K562 (cell line): Measurements from ENCODE around the gene KLHL29. TPM values are rescaled to one million over a fixed set of nuclear protein-coding genes. Genes with fewer than 3 reads are reported as not detected.

Source experiments
- ATAC-seq: fragments of 200-7000 bp; cut with Tn5 transposase; 3 replicates; pipeline ENCODE4 v1.9.1; 2020; ENCODE audit warnings: moderate library complexity
- BruUV-seq: library from RNA; stranded (reverse); fragments of 400-500 nt; replicated peaks from 2 replicates; lab custom pipeline; 2021; lab: Mats Ljungman, UMichigan
- CTCF ChIA-PET: fragments of 300-600 bp; formaldehyde crosslinking; extraction: SDS; loops from one replicate; lab custom pipeline; 2021; ENCODE audit warnings: low intra/inter-chr PET ratio; lab: Yijun Ruan, JAX
- POLR2A ChIA-PET: fragments of 300-600, 350-650 bp; sonication (Branson Sonifier 250); formaldehyde crosslinking; extraction: SDS; loops from one replicate; lab custom pipeline; 2021; ENCODE audit warnings: antibody characterized with exemption, inconsistent platforms; lab: Yijun Ruan, JAX
- DNase-seq, 4 experiments: peaks; one replicate each; pipeline versions ENCODE4 v3.0.0 to v3.0.0-alpha.2; 2011 to 2018; ENCODE audit warnings: low spot score in 3 of 4, mixed read lengths in 3 of 4; ENCODE audit errors: extremely low read depth in 1 of 4
- FAIRE-seq: peaks from 2 replicates; lab custom pipeline; 2011; peaks lifted over from hg19 to GRCh38; lab: Jason Lieb, UNC
- H2AFZ ChIP-seq: 2 replicates; pipeline ENCODE4 v1.6.0; 2011; ENCODE audit warnings: low read depth, low read length, control low read depth, inconsistent platforms
- H3K27ac ChIP-seq: fragments of 200-600 bp; 3 replicates; pipeline ENCODE4 v1.8.0; 2011; ENCODE audit warnings: low read depth, mild to moderate bottlenecking, control low read depth, inconsistent platforms, low read length, moderate library complexity, mixed read lengths; ENCODE audit errors: extremely low read depth
- H3K27me3 ChIP-seq, 2 experiments: fragments of 300-600 bp in 1 of 2; 2 replicates in 1 of 2; 3 replicates in 1 of 2; pipeline versions ENCODE4 v1.6.0 to v1.8.0; 2011; ENCODE audit warnings: inconsistent platforms in 2 of 2, low read length in 2 of 2, mild to moderate bottlenecking in 1 of 2, mixed read lengths in 1 of 2, moderate library complexity in 1 of 2; ENCODE audit not compliant: control insufficient read depth in 2 of 2, insufficient read depth in 2 of 2
- H3K36me3 ChIP-seq: fragments of 300-600 bp; 3 replicates; pipeline ENCODE4 v1.8.0; 2011; ENCODE audit warnings: mild to moderate bottlenecking, low read length, inconsistent platforms; ENCODE audit not compliant: control insufficient read depth, insufficient read depth
- H3K4me1 ChIP-seq, 2 experiments: fragments of 200-600 bp in 1 of 2; replicated peaks in 1 of 2; 2 replicates in 1 of 2; 3 replicates in 1 of 2; pipeline versions ENCODE4 v1.5.1 to v1.8.0; 2011; ENCODE audit warnings: inconsistent platforms in 2 of 2, low read length in 2 of 2, mild to moderate bottlenecking in 1 of 2, mixed read lengths in 1 of 2, moderate library complexity in 1 of 2; ENCODE audit not compliant: control insufficient read depth in 2 of 2, insufficient read depth in 2 of 2
- H3K4me2 ChIP-seq: 2 replicates; pipeline ENCODE4 v1.6.1; 2011; ENCODE audit warnings: low read length, control low read depth, inconsistent platforms, mixed read lengths; ENCODE audit not compliant: insufficient read depth
- H3K4me3 ChIP-seq: fragments of 200-600 bp; sonication (generic), shearing (Covaris generic); 2 replicates; pipeline ENCODE4 v1.5.1; 2016; ENCODE audit warnings: control low read depth, inconsistent platforms
- H3K79me2 ChIP-seq: fragments of 200-600 bp; 3 replicates; pipeline ENCODE4 v1.8.0; 2011; ENCODE audit warnings: low read length, inconsistent platforms; ENCODE audit not compliant: control insufficient read depth, insufficient read depth
- H3K9ac ChIP-seq, 2 experiments: 2 replicates each; pipeline versions ENCODE4 v1.6.0 to v1.6.1; 2011; ENCODE audit warnings: low read depth in 2 of 2, low read length in 2 of 2, control low read depth in 1 of 2, inconsistent platforms in 1 of 2, mild to moderate bottlenecking in 1 of 2, mixed read lengths in 1 of 2; ENCODE audit not compliant: insufficient read depth in 1 of 2
- H3K9me1 ChIP-seq: one replicate; pipeline ENCODE4 v1.6.0; 2011; ENCODE audit warnings: inconsistent platforms, mild to moderate bottlenecking, low read length, moderate library complexity; ENCODE audit not compliant: control insufficient read depth, insufficient read depth
- H3K9me3 ChIP-seq: replicated peaks from 2 replicates; pipeline ENCODE4 v1.5.1; 2011; ENCODE audit warnings: low read depth, low read length, inconsistent platforms; ENCODE audit not compliant: control insufficient read depth, insufficient read depth
- H4K20me1 ChIP-seq: replicated peaks from 2 replicates; pipeline ENCODE4 v1.6.1; 2011; ENCODE audit warnings: low read length, inconsistent platforms, mixed read lengths; ENCODE audit not compliant: control insufficient read depth, insufficient read depth
- RFX1 ChIP-seq: fragments of 450-650 bp; IDR thresholded peaks from 2 replicates; pipeline ENCODE4 v1.6.1; 2016; ENCODE audit warnings: mild to moderate bottlenecking, moderate library complexity
- WGBS: fragments of 100-300 bp; shearing (Covaris generic); methylation state at CpG from one replicate; pipeline ENCODE4 v1.1.6; 2016; ENCODE audit warnings: low coverage, mixed read lengths; ENCODE audit not compliant: insufficient coverage; ENCODE audit errors: missing lambda C conversion rate; 5-methylcytosine and 5-hydroxymethylcytosine counted together
- in situ Hi-C: fragments of 300-500 bp; cut with MboI; formaldehyde crosslinking; loops from 4 replicates; pipeline ENCODE4 v1.15.0; 2018; ENCODE audit warnings: inconsistent platforms, mixed read lengths
- intact Hi-C: fragments of 100-400 bp; cut with micrococcal nuclease; formaldehyde crosslinking; loops from 2 replicates; pipeline ENCODE4 v1.14.2; 2022
- polyA plus RNA-seq, 8 experiments: library from polyadenylated mRNA; depleted of rRNA in 4 of 8; stranded (reverse) in 5 of 8; unstranded in 3 of 8; fragments of >200 nt; fragmentation: Nextera tagmentation in 2 of 8; fragmentation: Illumina TruSeq in 1 of 8; extraction: Ambion mirVana in 2 of 8; extraction: Trizol in 1 of 8; gene quantifications; 2 replicates each; pipeline versions ENCODE4 v1.2.1 to v1.2.3, GENCODE V29; 2011 to 2014; ENCODE audit warnings: inconsistent platforms in 1 of 8, missing spikeins in 1 of 8
- total RNA-seq, 7 experiments: library from RNA; depleted of rRNA in 6 of 7; stranded (reverse); fragments of >200 nt in 6 of 7; fragmentation: Illumina TruSeq in 2 of 7; extraction: Trizol in 2 of 7; gene quantifications; 2 replicates each; pipeline versions ENCODE4 v1.2.1 to v1.2.3, GENCODE V29; 2011 to 2021; ENCODE audit warnings: low replicate concordance in 1 of 7
- TF ChIP-seq, protein P1 (sequence below): IDR thresholded peaks from 2 replicates; pipeline ENCODE4 v1.6.1; 2011; ENCODE audit not compliant: insufficient read length; ENCODE audit errors: extremely low read depth

The KLHL29 gene
- total and polyA plus RNA-seq, 9 of the 15 experiments (the other 6 are each of a cell fraction or from before 2014, with no cell fraction given) = 0.03 to 0.31 (median 0.08) TPM; not detected in 1

GRCh38 chr2:23350041-23350791, 34.8 kb upstream of the KLHL29 start:
- Histone ChIP-seq H3K9me1 (no peaks in the 10 kb centered on the region), H3K9ac (no peak overlapping the region), H3K4me3 (no peak overlapping the region), H2AFZ (no peak overlapping the region), H3K79me2 (no peaks in the 10 kb centered on the region), H3K4me1 (peaks cover 0 to 10% of the 10 kb centered on the region in 2 experiments; a peak in 2 of 5 replicates), H3K27ac (no peak overlapping the region), H3K4me2 (no peak overlapping the region), H4K20me1 (no peaks in the 10 kb centered on the region), H3K27me3 (peaks cover 2 to 55% of the 10 kb centered on the region in 2 experiments; a peak in 3 of 5 replicates), H3K36me3 (no peaks in the 10 kb centered on the region), H3K9me3 (no peaks in the 10 kb centered on the region)
- ATAC-seq (no peak), FAIRE-seq (no peak), DNase-seq (no peak)
- 2% methylated on average over 15 of the region's 16 CpGs for WGBS
- CTCF ChIA-PET = no interaction called here
- BruUV-seq = no TSS peak
- intact Hi-C loops = loop anchor here (5.0 kb wide), 1 partner anchor 153 kb away; no protein-coding TSS in a partner anchor
- 0 out of 2 replicates have a peak, but pooled peaks have one; percentile 13 for TF ChIP-seq RFX1
- TF ChIP-seq, protein P1, sequence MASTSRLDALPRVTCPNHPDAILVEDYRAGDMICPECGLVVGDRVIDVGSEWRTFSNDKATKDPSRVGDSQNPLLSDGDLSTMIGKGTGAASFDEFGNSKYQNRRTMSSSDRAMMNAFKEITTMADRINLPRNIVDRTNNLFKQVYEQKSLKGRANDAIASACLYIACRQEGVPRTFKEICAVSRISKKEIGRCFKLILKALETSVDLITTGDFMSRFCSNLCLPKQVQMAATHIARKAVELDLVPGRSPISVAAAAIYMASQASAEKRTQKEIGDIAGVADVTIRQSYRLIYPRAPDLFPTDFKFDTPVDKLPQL = no peak
- in situ Hi-C loops = no loop called here
- POLR2A ChIA-PET = no interaction called here
